GM18861 (cell line): ENCODE data around the gene POGK.
"Not testable (repeated sequence)": the region's sequence is repeated elsewhere in the genome, so short reads cannot be mapped to it uniquely, and the experiment has no call there.

Source experiments
- ATAC-seq: cut with Tn5 transposase; IDR thresholded peaks from one replicate; pipeline ENCODE4 v1.9.1; 2021; ENCODE audit not compliant: unreplicated experiment

POGK gene

GRCh38 chr1:166852918-166853317 lies 13.6 kb downstream of the POGK start:
- ATAC-seq = no peak

GRCh38 chr1:166855558-166855957 lies 16.3 kb downstream of the POGK start:
- no peak for ATAC-seq

GRCh38 chr1:166857995-166858394 lies 18.7 kb downstream of the POGK start:
- ATAC-seq = no peak

GRCh38 chr1:166858726-166859419 lies 19.6 kb downstream of the POGK start:
- no peak for ATAC-seq

GRCh38 chr1:166859597-166859996 lies 20.3 kb downstream of the POGK start:
- ATAC-seq = no peak

GRCh38 chr1:166865926-166866325 lies 26.7 kb downstream of the POGK start:
- no peak for ATAC-seq

- no peak for ATAC-seq
Measured at GRCh38 chr1:166868639-166869038, 29.4 kb downstream of the POGK start.

GRCh38 chr1:166869318-166870099 lies 30.2 kb downstream of the POGK start:
- no peak for ATAC-seq

GRCh38 chr1:166870584-166870983 lies 31.3 kb downstream of the POGK start:
- ATAC-seq = no peak

GRCh38 chr1:166874464-166874863 lies 35.2 kb downstream of the POGK start:
- no peak for ATAC-seq

- ATAC-seq = no peak
Measured at GRCh38 chr1:166875302-166875733, 36.0 kb downstream of the POGK start.

GRCh38 chr1:166875734-166876539 lies 36.7 kb downstream of the POGK start, which contains the start of gene TADA1:
Gene TADA1 (minus strand): TSS chr1:166876264. CDS start chr1:166876233, 31 bp downstream.
- ATAC-seq = peak; percentile 81

- ATAC-seq = peak; percentile 3
Measured at GRCh38 chr1:166876540-166876838, 37.2 kb downstream of the POGK start.

GRCh38 chr1:166878173-166878917 lies 39.1 kb downstream of the POGK start:
- ATAC-seq = not testable (repeated sequence)

- ATAC-seq = no peak
Measured at GRCh38 chr1:166882893-166883292, 43.6 kb downstream of the POGK start.

GRCh38 chr1:166884040-166884642 lies 44.9 kb downstream of the POGK start:
- no peak for ATAC-seq

GRCh38 chr1:166884971-166885370 lies 45.7 kb downstream of the POGK start:
- no peak for ATAC-seq

- no peak for ATAC-seq
Measured at GRCh38 chr1:166888373-166889111, 49.3 kb downstream of the POGK start.

- ATAC-seq = no peak
Measured at GRCh38 chr1:166889776-166890175, 50.5 kb downstream of the POGK start.

GRCh38 chr1:166895766-166896165 lies 56.5 kb downstream of the POGK start:
- ATAC-seq = no peak
